Dermis microvascular lymphatic vessel endothelial cell (primary cell): ENCODE results near the gene SYNRG. TPM values are rescaled to one million over a fixed set of nuclear protein-coding genes. Genes with fewer than 3 reads are reported as not detected.

ENCODE experiments used
- DNase-seq, 2 donors: peaks; one replicate each; pipeline versions ENCODE4 v3.0.0 to v3.0.0-alpha.2; 2010; ENCODE audit warnings: low read depth in 2 of 2
- total RNA-seq: library from RNA; depleted of rRNA; stranded (reverse); fragments of >200 nt; gene quantifications from 2 replicates; pipeline ENCODE4 v1.2.1, GENCODE V29; 2014

SYNRG gene
- total RNA-seq, 1 donor from 2014 or later: 12.6 TPM

- DNase-seq: no peak
These were observed 106.9 kb downstream of the SYNRG start for GRCh38 chr17:37502009-37502936.

GRCh38 chr17:37500378-37500777 lies 108.8 kb downstream of the SYNRG start:
- DNase-seq: no peak

- no peak for DNase-seq
These were observed 114.2 kb downstream of the SYNRG start for GRCh38 chr17:37494971-37495370.

- no peak for DNase-seq
These were observed 114.8 kb downstream of the SYNRG start for GRCh38 chr17:37494401-37494831.

GRCh38 chr17:37493249-37494027 lies 115.8 kb downstream of the SYNRG start:
- no peak for DNase-seq

- no peak for DNase-seq
These were observed 117.1 kb downstream of the SYNRG start for GRCh38 chr17:37492167-37492566.

GRCh38 chr17:37490638-37491614 lies 118.3 kb downstream of the SYNRG start:
- DNase-seq: peak in 1 of 2 donors; percentile 83

GRCh38 chr17:37490022-37490587 lies 119.1 kb downstream of the SYNRG start:
- DNase-seq: peak in 1 of 2 donors; percentile 56

- DNase-seq: peak; percentile 57 to 84
These were observed 119.8 kb downstream of the SYNRG start, which contains the start of gene DUSP14 for GRCh38 chr17:37489197-37490001. Gene DUSP14, plus strand, starts transcription at chr17:37489891. Its CDS starts 22,382 bp downstream, at chr17:37512273.

- peak in 1 of 2 donors; percentile 91 for DNase-seq
These were observed 120.5 kb downstream of the SYNRG start for GRCh38 chr17:37488607-37489196.

- DNase-seq: peak; percentile 51 to 95
These were observed 121.1 kb downstream of the SYNRG start for GRCh38 chr17:37488009-37488604.

- no peak for DNase-seq
These were observed 123.2 kb downstream of the SYNRG start for GRCh38 chr17:37485938-37486570.

GRCh38 chr17:37483311-37484039 lies 125.7 kb downstream of the SYNRG start:
- DNase-seq: peak in 1 of 2 donors; percentile 22

- no peak for DNase-seq
These were observed 128.1 kb downstream of the SYNRG start for GRCh38 chr17:37481001-37481665.

GRCh38 chr17:37480427-37480826 lies 128.8 kb downstream of the SYNRG start:
- DNase-seq: no peak

- no peak for DNase-seq
These were observed 130.2 kb downstream of the SYNRG start for GRCh38 chr17:37479025-37479424.

- no peak for DNase-seq
These were observed 131.0 kb downstream of the SYNRG start for GRCh38 chr17:37478187-37478586.
